DND-41 (cell line): ENCODE data around the gene ELMOD1.

Source experiments
- ATAC-seq: fragments of 200-7000 bp; cut with Tn5 transposase; 3 replicates; pipeline ENCODE4 v1.9.1; 2021; ENCODE audit warnings: low read depth; ENCODE audit not compliant: insufficient read depth
- DNase-seq: peaks from one replicate; pipeline ENCODE4 v3.0.0-alpha.2; 2020
- H2AFZ ChIP-seq: 2 replicates; pipeline ENCODE4 v1.6.0; 2012; ENCODE audit warnings: low read depth, low read length
- H3K27ac ChIP-seq: 2 replicates; pipeline ENCODE4 v1.5.1; 2012; ENCODE audit warnings: low read length, inconsistent platforms
- H3K27me3 ChIP-seq: fragments of 200-600 bp; sonication (generic); 2 replicates; pipeline ENCODE4 v1.6.0; 2012; ENCODE audit warnings: low read length, mild to moderate bottlenecking, inconsistent platforms; ENCODE audit not compliant: insufficient read depth, poor library complexity
- H3K36me3 ChIP-seq: 2 replicates; pipeline ENCODE4 v1.5.1; 2012; ENCODE audit warnings: low read length, inconsistent platforms; ENCODE audit not compliant: insufficient read depth
- H3K4me1 ChIP-seq: 2 replicates; pipeline ENCODE4 v1.5.1; 2012; ENCODE audit warnings: mild to moderate bottlenecking, low read length; ENCODE audit not compliant: insufficient read depth
- H3K4me2 ChIP-seq: 2 replicates; pipeline ENCODE4 v1.6.0; 2012; ENCODE audit warnings: mild to moderate bottlenecking, moderate library complexity, low read length, inconsistent platforms; ENCODE audit not compliant: insufficient read depth
- H3K4me3 ChIP-seq, 2 experiments: fragments of 200-600 bp in 1 of 2; shearing (Covaris generic) in 1 of 2; 2 replicates each; pipeline ENCODE4 v1.5.1; 2012 to 2016; ENCODE audit warnings: inconsistent platforms in 2 of 2, low read length in 2 of 2, mild to moderate bottlenecking in 2 of 2, low read depth in 1 of 2, moderate library complexity in 1 of 2
- H3K79me2 ChIP-seq: 2 replicates; pipeline ENCODE4 v1.6.0; 2012; ENCODE audit warnings: low read length, inconsistent platforms; ENCODE audit not compliant: insufficient read depth
- H3K9ac ChIP-seq: 2 replicates; pipeline ENCODE4 v1.6.0; 2012; ENCODE audit warnings: low read depth, mild to moderate bottlenecking, inconsistent platforms, low read length, moderate library complexity
- H3K9me3 ChIP-seq: 2 replicates; pipeline ENCODE4 v1.5.1; 2012; ENCODE audit warnings: low read length, moderate library complexity, mild to moderate bottlenecking, inconsistent platforms; ENCODE audit not compliant: insufficient read depth, severe bottlenecking
- H4K20me1 ChIP-seq: 2 replicates; pipeline ENCODE4 v1.6.0; 2012; ENCODE audit warnings: low read length; ENCODE audit not compliant: insufficient read depth
- CTCF ChIP-seq: IDR thresholded peaks from 2 replicates; pipeline ENCODE4 v1.5.1; 2012; ENCODE audit warnings: borderline replicate concordance, low read length, moderate library complexity, mild to moderate bottlenecking; ENCODE audit not compliant: poor library complexity, severe bottlenecking; ENCODE audit errors: extremely low read depth
- EZH2 ChIP-seq: IDR thresholded peaks from 3 replicates; pipeline ENCODE4 v1.6.1; 2012; ENCODE audit warnings: borderline replicate concordance, low read depth, mild to moderate bottlenecking, moderate library complexity, low read length, inconsistent platforms; ENCODE audit not compliant: severe bottlenecking

The ELMOD1 gene

GRCh38 chr11:107660066-107660465 is 69.1 kb downstream of the ELMOD1 start:
- no peak overlapping the region for H3K9ac ChIP-seq
- H3K27me3 ChIP-seq: no peaks in the 10 kb centered on the region
- H3K36me3 ChIP-seq: no peaks in the 10 kb centered on the region
- H3K9me3 ChIP-seq: no peaks in the 10 kb centered on the region
- no peaks in the 10 kb centered on the region for H4K20me1 ChIP-seq
- TF ChIP-seq CTCF: no peak
- no peak overlapping the region for H2AFZ ChIP-seq
- no peaks in the 10 kb centered on the region for H3K79me2 ChIP-seq
- DNase-seq (no peak), ATAC-seq (no peak)
- no peak overlapping the region for H3K27ac ChIP-seq
- no peak overlapping the region for H3K4me3 ChIP-seq
- H3K4me2 ChIP-seq: no peak overlapping the region
- no peaks in the 10 kb centered on the region for H3K4me1 ChIP-seq

- Histone ChIP-seq H3K4me1 (no peaks in the 10 kb centered on the region), H3K36me3 (no peaks in the 10 kb centered on the region), H3K4me3 (no peak overlapping the region), H2AFZ (no peak overlapping the region), H3K79me2 (no peaks in the 10 kb centered on the region), H3K9me3 (no peaks in the 10 kb centered on the region), H3K9ac (no peak overlapping the region), H4K20me1 (no peaks in the 10 kb centered on the region), H3K4me2 (no peak overlapping the region), H3K27ac (no peak overlapping the region), H3K27me3 (no peaks in the 10 kb centered on the region)
- DNase-seq (no peak), ATAC-seq (no peak)
- no peak for TF ChIP-seq EZH2
- TF ChIP-seq CTCF: no peak
Measured at GRCh38 chr11:107661656-107662055, 70.7 kb downstream of the ELMOD1 start.

- Histone ChIP-seq H3K27ac (no peak overlapping the region), H3K36me3 (no peaks in the 10 kb centered on the region), H3K9ac (no peak overlapping the region), H3K27me3 (no peaks in the 10 kb centered on the region), H3K4me3 (no peak overlapping the region), H3K4me1 (no peaks in the 10 kb centered on the region), H4K20me1 (no peaks in the 10 kb centered on the region), H3K79me2 (no peaks in the 10 kb centered on the region), H3K4me2 (no peak overlapping the region), H3K9me3 (no peaks in the 10 kb centered on the region), H2AFZ (no peak overlapping the region)
- no peak for TF ChIP-seq EZH2
- no peak for TF ChIP-seq CTCF
- ATAC-seq (no peak), DNase-seq (no peak)
Measured at GRCh38 chr11:107665018-107665417, 74.1 kb downstream of the ELMOD1 start.
